Duodenal mucosa (tissue), 2 donors: Measurements from ENCODE around the gene TRDMT1.

Source experiments
- H3K27ac ChIP-seq: one replicate; pipeline ENCODE4 v1.7.0; 2013; ENCODE audit warnings: low read depth, low read length
- H3K27me3 ChIP-seq, 2 donors: one replicate each; pipeline ENCODE4 v1.7.0; 2013; ENCODE audit warnings: low read length in 2 of 2, control low read depth in 1 of 2; ENCODE audit not compliant: insufficient read depth in 2 of 2, control insufficient read depth in 1 of 2
- H3K36me3 ChIP-seq, 2 donors: one replicate each; pipeline ENCODE4 v1.7.0; 2013; ENCODE audit warnings: low read length in 2 of 2, control low read depth in 1 of 2; ENCODE audit not compliant: insufficient read depth in 2 of 2, control insufficient read depth in 1 of 2
- H3K4me1 ChIP-seq, 2 donors: one replicate each; pipeline ENCODE4 v1.7.0; 2013; ENCODE audit warnings: low read length in 2 of 2, control low read depth in 1 of 2; ENCODE audit not compliant: insufficient read depth in 2 of 2, control insufficient read depth in 1 of 2
- H3K4me3 ChIP-seq, 2 donors: one replicate each; pipeline ENCODE4 v1.7.0; 2013; ENCODE audit warnings: low read length in 2 of 2, low read depth in 1 of 2
- H3K9ac ChIP-seq, 2 donors: one replicate each; pipeline ENCODE4 v1.7.0; 2013; ENCODE audit warnings: low read length in 2 of 2, low read depth in 1 of 2
- H3K9me3 ChIP-seq, 2 donors: one replicate each; pipeline ENCODE4 v1.7.0; 2013; ENCODE audit warnings: low read length in 2 of 2, control low read depth in 1 of 2; ENCODE audit not compliant: control insufficient read depth in 1 of 2

The TRDMT1 gene

DNA sequence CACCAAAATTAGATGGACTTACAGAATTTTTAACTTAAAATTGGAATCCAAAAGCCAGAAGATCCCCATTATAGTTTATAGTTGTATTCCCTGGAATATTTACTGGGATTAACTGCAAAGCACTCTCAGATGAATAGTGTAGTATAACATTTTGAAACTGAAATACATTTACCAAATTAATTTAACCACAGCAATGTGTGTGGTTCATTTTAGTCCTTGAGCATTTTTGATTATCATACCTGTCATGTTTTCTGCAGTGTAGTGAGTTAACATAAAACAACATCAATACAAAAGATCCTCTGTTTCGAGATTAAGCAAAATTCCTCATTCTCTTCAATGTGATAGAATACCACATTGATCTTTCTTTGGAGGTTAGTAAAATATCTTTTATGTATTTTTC, 30.3 kb upstream of the TRDMT1 start:
- Histone ChIP-seq H3K36me3 (peaks cover 17 to 33% of the 10 kb centered on the region in 2 donors), H3K4me1 (peaks cover 40 to 46% of the 10 kb centered on the region in 2 donors), H3K27ac (no peak overlapping the region), H3K27me3 (peaks cover 4 to 22% of the 10 kb centered on the region in 2 donors), H3K9ac (no peak overlapping the region), H3K9me3 (no peaks in the 10 kb centered on the region), H3K4me3 (peak overlapping the region in 1 of 2 donors; percentile 96)

DNA sequence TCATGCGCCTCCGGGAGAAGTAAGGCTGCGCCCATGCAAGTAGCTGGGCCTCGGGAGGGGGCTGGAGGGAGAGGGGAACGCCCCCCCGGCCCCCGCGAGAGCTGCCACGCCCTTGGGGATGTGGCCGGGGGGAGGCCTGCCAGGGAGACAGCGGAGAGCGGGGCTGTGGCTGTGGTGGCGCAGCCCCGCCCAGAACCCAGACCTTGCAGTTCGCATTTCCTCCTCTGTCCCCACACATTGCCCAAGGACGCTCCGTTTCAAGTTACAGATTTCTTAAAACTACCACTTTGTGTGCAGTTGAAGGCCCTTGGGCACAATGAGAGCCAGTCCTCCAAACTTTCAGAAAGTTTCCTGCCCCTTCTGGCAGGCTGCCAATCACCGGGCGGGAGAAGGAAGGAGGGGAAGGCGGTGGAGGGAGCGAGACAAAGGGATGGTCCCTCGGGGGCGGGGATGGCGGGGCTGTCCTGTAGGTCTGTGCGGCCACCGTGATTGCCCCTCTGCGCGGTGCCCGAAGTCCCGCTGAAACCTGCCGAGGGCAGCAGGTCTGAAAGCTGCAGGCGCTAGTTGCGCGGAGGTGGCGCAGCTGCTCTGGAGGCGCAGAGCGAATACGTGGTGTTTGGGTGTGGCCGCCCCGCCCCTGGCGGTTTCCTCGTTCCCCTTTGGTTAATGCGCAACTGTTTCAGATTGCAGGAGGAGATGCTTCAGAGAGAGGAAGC, 28.7 kb upstream of the TRDMT1 start:
- Histone ChIP-seq H3K9ac (peak overlapping the region; percentile 82 to 90), H3K27me3 (peaks cover 6 to 26% of the 10 kb centered on the region in 2 donors)

DNA sequence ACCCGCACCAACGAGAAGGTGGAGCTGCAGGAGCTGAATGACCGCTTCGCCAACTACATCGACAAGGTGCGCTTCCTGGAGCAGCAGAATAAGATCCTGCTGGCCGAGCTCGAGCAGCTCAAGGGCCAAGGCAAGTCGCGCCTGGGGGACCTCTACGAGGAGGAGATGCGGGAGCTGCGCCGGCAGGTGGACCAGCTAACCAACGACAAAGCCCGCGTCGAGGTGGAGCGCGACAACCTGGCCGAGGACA, 28.2 kb upstream of the TRDMT1 start:
- peak overlapping the region; percentile 82 to 90 for H3K9ac ChIP-seq
- peak overlapping the region; percentile 90 to 96 for H3K4me3 ChIP-seq
- H3K27ac ChIP-seq, result peak overlapping the region; percentile 96
- no peaks in the 10 kb centered on the region for H3K9me3 ChIP-seq
- H3K36me3 ChIP-seq, result peaks cover 9 to 15% of the 10 kb centered on the region in 2 donors
- peaks cover 36 to 43% of the 10 kb centered on the region in 2 donors for H3K4me1 ChIP-seq
- H3K27me3 ChIP-seq, result peaks cover 6 to 26% of the 10 kb centered on the region in 2 donors

More for the DNA sequence above, 28.7 kb upstream of the TRDMT1 start:
- Histone ChIP-seq H3K4me3 (peak overlapping the region; percentile 90 to 96), H3K9me3 (no peaks in the 10 kb centered on the region), H3K36me3 (peaks cover 12 to 20% of the 10 kb centered on the region in 2 donors), H3K27ac (peak overlapping the region; percentile 96), H3K4me1 (peaks cover 39 to 48% of the 10 kb centered on the region in 2 donors)

GRCh38 chr10:17229016-17229716, 27.7 kb upstream of the TRDMT1 start:
- Histone ChIP-seq H3K9ac (peak overlapping the region; percentile 82 to 90), H3K27me3 (peaks cover 6 to 26% of the 10 kb centered on the region in 2 donors), H3K27ac (peak overlapping the region; percentile 97), H3K4me1 (peaks cover 36 to 41% of the 10 kb centered on the region in 2 donors), H3K4me3 (peak overlapping the region; percentile 90 to 96), H3K9me3 (no peaks in the 10 kb centered on the region), H3K36me3 (peaks cover 9 to 11% of the 10 kb centered on the region in 2 donors)

DNA sequence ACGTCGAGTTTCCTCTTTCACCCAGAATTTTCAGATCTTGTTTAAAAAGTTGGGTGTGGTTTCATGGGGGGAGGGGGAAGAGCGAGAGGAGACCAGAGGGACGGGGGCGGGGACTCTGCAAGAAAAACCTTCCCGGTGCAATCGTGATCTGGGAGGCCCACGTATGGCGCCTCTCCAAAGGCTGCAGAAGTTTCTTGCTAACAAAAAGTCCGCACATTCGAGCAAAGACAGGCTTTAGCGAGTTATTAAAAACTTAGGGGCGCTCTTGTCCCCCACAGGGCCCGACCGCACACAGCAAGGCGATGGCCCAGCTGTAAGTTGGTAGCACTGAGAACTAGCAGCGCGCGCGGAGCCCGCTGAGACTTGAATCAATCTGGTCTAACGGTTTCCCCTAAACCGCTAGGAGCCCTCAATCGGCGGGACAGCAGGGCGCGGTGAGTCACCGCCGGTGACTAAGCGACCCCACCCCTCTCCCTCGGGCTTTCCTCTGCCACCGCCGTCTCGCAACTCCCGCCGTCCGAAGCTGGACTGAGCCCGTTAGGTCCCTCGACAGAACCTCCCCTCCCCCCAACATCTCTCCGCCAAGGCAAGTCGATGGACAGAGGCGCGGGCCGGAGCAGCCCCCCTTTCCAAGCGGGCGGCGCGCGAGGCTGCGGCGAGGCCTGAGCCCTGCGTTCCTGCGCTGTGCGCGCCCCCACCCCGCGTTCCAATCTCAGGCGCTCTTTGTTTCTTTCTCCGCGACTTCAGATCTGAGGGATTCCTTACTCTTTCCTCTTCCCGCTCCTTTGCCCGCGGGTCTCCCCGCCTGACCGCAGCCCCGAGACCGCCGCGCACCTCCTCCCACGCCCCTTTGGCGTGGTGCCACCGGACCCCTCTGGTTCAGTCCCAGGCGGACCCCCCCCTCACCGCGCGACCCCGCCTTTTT, 26.9 kb upstream of the TRDMT1 start, which contains the start of gene VIM:
TSS of gene VIM (plus strand) at position 151 of the 925 bp plus-strand sequence. CDS start 1,182 bp downstream, outside the sequence.
- no peaks in the 10 kb centered on the region for H3K9me3 ChIP-seq

GRCh38 chr10:17227367-17228090, 26.1 kb upstream of the TRDMT1 start:
- Histone ChIP-seq H3K4me3 (peak overlapping the region; percentile 56 to 72), H3K9ac (peak overlapping the region; percentile 45 to 52), H3K4me1 (peaks cover 25 to 27% of the 10 kb centered on the region in 2 donors)

More for the DNA sequence above, 26.9 kb upstream of the TRDMT1 start, which contains the start of gene VIM:
- H3K4me1 ChIP-seq, result peaks cover 32 to 33% of the 10 kb centered on the region in 2 donors
- H3K4me3 ChIP-seq, result peak within 1 kb of the TSS; percentile 72 to 90
- peaks cover 6 to 26% of the 10 kb centered on the region in 2 donors for H3K27me3 ChIP-seq
- H3K36me3 ChIP-seq, result peaks cover 3 to 5% of the 10 kb centered on the region in 2 donors
- H3K27ac ChIP-seq, result peak within 1 kb of the TSS; percentile 97
- peak within 1 kb of the TSS; percentile 67 to 71 for H3K9ac ChIP-seq

GRCh38 chr10:17226891-17227303, 25.4 kb upstream of the TRDMT1 start:
- peak overlapping the region; percentile 56 to 72 for H3K4me3 ChIP-seq
- H3K9me3 ChIP-seq, result no peaks in the 10 kb centered on the region
- H3K27ac ChIP-seq, result no peak overlapping the region
- H3K36me3 ChIP-seq, result peaks cover 0 to 4% of the 10 kb centered on the region in 2 donors
- H3K9ac ChIP-seq, result no peak overlapping the region
- peaks cover 6 to 26% of the 10 kb centered on the region in 2 donors for H3K27me3 ChIP-seq
- peaks cover 19 to 23% of the 10 kb centered on the region in 2 donors for H3K4me1 ChIP-seq

More at GRCh38 chr10:17227367-17228090, 26.1 kb upstream of the TRDMT1 start:
- Histone ChIP-seq H3K27me3 (peaks cover 6 to 26% of the 10 kb centered on the region in 2 donors), H3K36me3 (peaks cover 0 to 4% of the 10 kb centered on the region in 2 donors), H3K27ac (peak overlapping the region; percentile 97), H3K9me3 (no peaks in the 10 kb centered on the region)

- Histone ChIP-seq H3K27me3 (peaks cover 6 to 26% of the 10 kb centered on the region in 2 donors), H3K9ac (no peak overlapping the region), H3K4me3 (no peak overlapping the region), H3K9me3 (no peaks in the 10 kb centered on the region), H3K27ac (no peak overlapping the region), H3K4me1 (peaks cover 14 to 19% of the 10 kb centered on the region in 2 donors), H3K36me3 (no peaks in the 10 kb centered on the region)
Measured at GRCh38 chr10:17225808-17226207, 24.3 kb upstream of the TRDMT1 start.

DNA sequence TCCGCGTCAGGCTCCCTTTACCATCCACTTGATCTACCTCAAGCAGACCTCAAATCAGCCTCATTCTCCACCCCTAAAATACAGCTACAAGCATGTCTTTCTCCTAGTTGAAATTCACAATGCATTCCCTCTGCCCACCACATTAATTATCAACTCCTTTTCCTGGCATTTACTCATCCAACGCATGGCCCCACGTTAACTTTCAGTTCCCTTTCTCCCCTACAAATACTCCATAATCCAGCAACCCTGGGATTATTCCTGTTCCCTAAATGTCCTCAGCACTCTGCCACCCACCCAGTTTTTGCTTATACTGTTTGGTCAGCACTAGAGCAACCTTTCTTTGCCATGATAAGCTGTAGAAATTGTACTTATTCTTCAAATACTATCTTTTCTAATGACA, 20.9 kb upstream of the TRDMT1 start:
- peaks cover 6 to 7% of the 10 kb centered on the region in 2 donors for H3K27me3 ChIP-seq
- H3K9me3 ChIP-seq, result no peaks in the 10 kb centered on the region
- peaks cover 7 to 10% of the 10 kb centered on the region in 2 donors for H3K4me1 ChIP-seq
- no peak overlapping the region for H3K9ac ChIP-seq
- no peak overlapping the region for H3K4me3 ChIP-seq
- H3K27ac ChIP-seq, result no peak overlapping the region
- H3K36me3 ChIP-seq, result no peaks in the 10 kb centered on the region
